ENCODE measurements around the gene FLRT1. TPM values are rescaled to one million over a fixed set of nuclear protein-coding genes. Genes with fewer than 3 reads are reported as not detected.

The FLRT1 gene
- total and polyA plus RNA-seq, 2 experiments from 2014 or later: 0.76 to 1.1 TPM

DNA sequence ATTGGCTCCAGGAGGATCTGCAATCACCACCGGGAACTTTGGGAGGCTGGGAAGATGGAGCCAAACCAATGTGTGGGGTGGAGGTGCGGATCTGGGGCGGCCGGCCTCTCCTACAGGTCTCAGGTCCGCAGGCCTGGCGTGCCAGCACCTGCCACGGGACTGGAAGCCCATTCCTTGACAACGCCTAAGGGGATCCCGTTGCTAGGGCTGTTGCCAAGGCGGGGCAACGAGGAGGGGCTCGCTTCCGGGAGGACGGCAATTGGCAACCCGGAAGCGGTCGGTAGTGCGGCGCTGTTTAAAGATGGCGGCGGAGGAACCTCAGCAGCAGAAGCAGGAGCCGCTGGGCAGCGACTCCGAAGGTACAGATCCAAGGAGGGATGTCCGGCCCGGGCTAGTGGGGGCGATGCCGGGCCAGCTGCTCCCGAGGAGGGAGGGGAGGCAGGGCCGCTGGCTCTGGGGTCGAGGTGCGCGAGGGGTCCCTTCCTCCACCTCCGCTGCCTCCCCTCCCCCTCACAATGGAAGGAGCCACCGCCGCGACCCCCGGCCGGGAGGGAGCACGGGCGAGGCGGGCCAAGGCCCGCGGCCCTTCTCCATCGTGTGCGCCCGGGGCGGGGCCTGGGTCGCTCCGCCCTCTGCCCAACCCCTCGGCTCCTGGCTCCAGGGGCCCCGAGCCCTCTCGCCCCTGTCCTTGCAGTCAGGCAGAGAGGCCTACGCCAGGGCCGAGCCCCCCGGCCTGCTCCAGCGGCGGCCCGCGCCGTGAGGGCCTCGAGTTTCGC, 49.4 kb upstream of the FLRT1 start, which contains the start of gene OTUB1:
Gene OTUB1 (plus strand): TSS at position 283 of the 776 bp plus-strand sequence. CDS start 19 bp downstream, at position 302.
- Histone ChIP-seq H3K79me2 (replicated peaks; ENCODE audit: insufficient read depth) (peaks cover 28% of the 10 kb centered on the region), H3K36me3 (ENCODE audit: insufficient read depth) (peaks cover 12% of the 10 kb centered on the region; the same call in 1 of the 2 replicates), H3F3A (replicated peaks; ENCODE audit: low read depth) (peaks cover 28% of the 10 kb centered on the region), H4K20me1 (replicated peaks; ENCODE audit: insufficient read depth) (peaks cover 10% of the 10 kb centered on the region), H3K27ac (ENCODE audit: low read depth) (peak within 1 kb of the TSS; percentile 95), H3K9me2 (ENCODE audit: insufficient read depth) (no peaks in the 10 kb centered on the region), H3K4me3 (peak within 1 kb of the TSS; percentile 79), H2AFZ (peak within 1 kb of the TSS; percentile 54), H3K4me2 (peak within 1 kb of the TSS; percentile 83), H3K27me3 (ENCODE audit: insufficient read depth) (no peaks in the 10 kb centered on the region), H3K4me1 (ENCODE audit: insufficient read depth) (peaks cover 16% of the 10 kb centered on the region)
- TF ChIP-seq, protein P1, sequence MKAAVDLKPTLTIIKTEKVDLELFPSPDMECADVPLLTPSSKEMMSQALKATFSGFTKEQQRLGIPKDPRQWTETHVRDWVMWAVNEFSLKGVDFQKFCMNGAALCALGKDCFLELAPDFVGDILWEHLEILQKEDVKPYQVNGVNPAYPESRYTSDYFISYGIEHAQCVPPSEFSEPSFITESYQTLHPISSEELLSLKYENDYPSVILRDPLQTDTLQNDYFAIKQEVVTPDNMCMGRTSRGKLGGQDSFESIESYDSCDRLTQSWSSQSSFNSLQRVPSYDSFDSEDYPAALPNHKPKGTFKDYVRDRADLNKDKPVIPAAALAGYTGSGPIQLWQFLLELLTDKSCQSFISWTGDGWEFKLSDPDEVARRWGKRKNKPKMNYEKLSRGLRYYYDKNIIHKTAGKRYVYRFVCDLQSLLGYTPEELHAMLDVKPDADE (IDR thresholded peaks at IDR 0.05): peak; percentile 72
- TF ChIP-seq, protein P2, sequence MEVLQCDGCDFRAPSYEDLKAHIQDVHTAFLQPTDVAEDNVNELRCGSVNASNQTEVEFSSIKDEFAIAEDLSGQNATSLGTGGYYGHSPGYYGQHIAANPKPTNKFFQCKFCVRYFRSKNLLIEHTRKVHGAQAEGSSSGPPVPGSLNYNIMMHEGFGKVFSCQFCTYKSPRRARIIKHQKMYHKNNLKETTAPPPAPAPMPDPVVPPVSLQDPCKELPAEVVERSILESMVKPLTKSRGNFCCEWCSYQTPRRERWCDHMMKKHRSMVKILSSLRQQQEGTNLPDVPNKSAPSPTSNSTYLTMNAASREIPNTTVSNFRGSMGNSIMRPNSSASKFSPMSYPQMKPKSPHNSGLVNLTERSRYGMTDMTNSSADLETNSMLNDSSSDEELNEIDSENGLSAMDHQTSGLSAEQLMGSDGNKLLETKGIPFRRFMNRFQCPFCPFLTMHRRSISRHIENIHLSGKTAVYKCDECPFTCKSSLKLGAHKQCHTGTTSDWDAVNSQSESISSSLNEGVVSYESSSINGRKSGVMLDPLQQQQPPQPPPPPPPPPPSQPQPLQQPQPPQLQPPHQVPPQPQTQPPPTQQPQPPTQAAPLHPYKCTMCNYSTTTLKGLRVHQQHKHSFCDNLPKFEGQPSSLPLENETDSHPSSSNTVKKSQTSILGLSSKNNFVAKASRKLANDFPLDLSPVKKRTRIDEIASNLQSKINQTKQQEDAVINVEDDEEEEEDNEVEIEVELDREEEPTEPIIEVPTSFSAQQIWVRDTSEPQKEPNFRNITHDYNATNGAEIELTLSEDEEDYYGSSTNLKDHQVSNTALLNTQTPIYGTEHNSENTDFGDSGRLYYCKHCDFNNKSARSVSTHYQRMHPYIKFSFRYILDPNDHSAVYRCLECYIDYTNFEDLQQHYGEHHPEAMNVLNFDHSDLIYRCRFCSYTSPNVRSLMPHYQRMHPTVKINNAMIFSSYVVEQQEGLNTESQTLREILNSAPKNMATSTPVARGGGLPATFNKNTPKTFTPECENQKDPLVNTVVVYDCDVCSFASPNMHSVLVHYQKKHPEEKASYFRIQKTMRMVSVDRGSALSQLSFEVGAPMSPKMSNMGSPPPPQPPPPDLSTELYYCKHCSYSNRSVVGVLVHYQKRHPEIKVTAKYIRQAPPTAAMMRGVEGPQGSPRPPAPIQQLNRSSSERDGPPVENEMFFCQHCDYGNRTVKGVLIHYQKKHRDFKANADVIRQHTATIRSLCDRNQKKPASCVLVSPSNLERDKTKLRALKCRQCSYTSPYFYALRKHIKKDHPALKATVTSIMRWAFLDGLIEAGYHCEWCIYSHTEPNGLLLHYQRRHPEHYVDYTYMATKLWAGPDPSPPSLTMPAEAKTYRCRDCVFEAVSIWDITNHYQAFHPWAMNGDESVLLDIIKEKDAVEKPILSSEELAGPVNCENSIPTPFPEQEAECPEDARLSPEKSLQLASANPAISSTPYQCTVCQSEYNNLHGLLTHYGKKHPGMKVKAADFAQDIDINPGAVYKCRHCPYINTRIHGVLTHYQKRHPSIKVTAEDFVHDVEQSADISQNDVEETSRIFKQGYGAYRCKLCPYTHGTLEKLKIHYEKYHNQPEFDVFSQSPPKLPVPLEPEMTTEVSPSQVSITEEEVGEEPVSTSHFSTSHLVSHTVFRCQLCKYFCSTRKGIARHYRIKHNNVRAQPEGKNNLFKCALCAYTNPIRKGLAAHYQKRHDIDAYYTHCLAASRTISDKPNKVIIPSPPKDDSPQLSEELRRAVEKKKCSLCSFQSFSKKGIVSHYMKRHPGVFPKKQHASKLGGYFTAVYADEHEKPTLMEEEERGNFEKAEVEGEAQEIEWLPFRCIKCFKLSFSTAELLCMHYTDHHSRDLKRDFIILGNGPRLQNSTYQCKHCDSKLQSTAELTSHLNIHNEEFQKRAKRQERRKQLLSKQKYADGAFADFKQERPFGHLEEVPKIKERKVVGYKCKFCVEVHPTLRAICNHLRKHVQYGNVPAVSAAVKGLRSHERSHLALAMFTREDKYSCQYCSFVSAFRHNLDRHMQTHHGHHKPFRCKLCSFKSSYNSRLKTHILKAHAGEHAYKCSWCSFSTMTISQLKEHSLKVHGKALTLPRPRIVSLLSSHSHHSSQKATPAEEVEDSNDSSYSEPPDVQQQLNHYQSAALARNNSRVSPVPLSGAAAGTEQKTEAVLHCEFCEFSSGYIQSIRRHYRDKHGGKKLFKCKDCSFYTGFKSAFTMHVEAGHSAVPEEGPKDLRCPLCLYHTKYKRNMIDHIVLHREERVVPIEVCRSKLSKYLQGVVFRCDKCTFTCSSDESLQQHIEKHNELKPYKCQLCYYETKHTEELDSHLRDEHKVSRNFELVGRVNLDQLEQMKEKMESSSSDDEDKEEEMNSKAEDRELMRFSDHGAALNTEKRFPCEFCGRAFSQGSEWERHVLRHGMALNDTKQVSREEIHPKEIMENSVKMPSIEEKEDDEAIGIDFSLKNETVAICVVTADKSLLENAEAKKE (CRISPR knock-in tag; IDR thresholded peaks at IDR 0.05): no peak
- TF ChIP-seq JUNB (IDR thresholded peaks at IDR 0.05; ENCODE audit: unreplicated experiment) (no peak), STAT1 (IDR thresholded peaks at IDR 0.05; ENCODE audit: unreplicated experiment) (no peak), POLR2AphosphoS5 (IDR thresholded peaks at IDR 0.05; ENCODE audit: low read depth) (peak; percentile 93), ZNF331 (CRISPR knock-in tag; IDR thresholded peaks at IDR 0.05; ENCODE audit: low read depth) (no peak), EZH2phosphoT487 (IDR thresholded peaks at IDR 0.05; ENCODE audit: unreplicated experiment) (no peak), EZH2 (IDR thresholded peaks at IDR 0.05; ENCODE audit: low read depth, unreplicated experiment) (no peak), NANOG (IDR thresholded peaks at IDR 0.05; ENCODE audit: borderline replicate concordance) (no peak), ZNF114 (CRISPR knock-in tag; IDR thresholded peaks at IDR 0.05) (no peak)
- TF ChIP-seq, protein P3, sequence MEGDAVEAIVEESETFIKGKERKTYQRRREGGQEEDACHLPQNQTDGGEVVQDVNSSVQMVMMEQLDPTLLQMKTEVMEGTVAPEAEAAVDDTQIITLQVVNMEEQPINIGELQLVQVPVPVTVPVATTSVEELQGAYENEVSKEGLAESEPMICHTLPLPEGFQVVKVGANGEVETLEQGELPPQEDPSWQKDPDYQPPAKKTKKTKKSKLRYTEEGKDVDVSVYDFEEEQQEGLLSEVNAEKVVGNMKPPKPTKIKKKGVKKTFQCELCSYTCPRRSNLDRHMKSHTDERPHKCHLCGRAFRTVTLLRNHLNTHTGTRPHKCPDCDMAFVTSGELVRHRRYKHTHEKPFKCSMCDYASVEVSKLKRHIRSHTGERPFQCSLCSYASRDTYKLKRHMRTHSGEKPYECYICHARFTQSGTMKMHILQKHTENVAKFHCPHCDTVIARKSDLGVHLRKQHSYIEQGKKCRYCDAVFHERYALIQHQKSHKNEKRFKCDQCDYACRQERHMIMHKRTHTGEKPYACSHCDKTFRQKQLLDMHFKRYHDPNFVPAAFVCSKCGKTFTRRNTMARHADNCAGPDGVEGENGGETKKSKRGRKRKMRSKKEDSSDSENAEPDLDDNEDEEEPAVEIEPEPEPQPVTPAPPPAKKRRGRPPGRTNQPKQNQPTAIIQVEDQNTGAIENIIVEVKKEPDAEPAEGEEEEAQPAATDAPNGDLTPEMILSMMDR (conservative IDR thresholded peaks at IDR 0.05; ENCODE audit: low read depth in 2 of 2): no peak
- TF ChIP-seq, protein P4, sequence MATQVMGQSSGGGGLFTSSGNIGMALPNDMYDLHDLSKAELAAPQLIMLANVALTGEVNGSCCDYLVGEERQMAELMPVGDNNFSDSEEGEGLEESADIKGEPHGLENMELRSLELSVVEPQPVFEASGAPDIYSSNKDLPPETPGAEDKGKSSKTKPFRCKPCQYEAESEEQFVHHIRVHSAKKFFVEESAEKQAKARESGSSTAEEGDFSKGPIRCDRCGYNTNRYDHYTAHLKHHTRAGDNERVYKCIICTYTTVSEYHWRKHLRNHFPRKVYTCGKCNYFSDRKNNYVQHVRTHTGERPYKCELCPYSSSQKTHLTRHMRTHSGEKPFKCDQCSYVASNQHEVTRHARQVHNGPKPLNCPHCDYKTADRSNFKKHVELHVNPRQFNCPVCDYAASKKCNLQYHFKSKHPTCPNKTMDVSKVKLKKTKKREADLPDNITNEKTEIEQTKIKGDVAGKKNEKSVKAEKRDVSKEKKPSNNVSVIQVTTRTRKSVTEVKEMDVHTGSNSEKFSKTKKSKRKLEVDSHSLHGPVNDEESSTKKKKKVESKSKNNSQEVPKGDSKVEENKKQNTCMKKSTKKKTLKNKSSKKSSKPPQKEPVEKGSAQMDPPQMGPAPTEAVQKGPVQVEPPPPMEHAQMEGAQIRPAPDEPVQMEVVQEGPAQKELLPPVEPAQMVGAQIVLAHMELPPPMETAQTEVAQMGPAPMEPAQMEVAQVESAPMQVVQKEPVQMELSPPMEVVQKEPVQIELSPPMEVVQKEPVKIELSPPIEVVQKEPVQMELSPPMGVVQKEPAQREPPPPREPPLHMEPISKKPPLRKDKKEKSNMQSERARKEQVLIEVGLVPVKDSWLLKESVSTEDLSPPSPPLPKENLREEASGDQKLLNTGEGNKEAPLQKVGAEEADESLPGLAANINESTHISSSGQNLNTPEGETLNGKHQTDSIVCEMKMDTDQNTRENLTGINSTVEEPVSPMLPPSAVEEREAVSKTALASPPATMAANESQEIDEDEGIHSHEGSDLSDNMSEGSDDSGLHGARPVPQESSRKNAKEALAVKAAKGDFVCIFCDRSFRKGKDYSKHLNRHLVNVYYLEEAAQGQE (IDR thresholded peaks at IDR 0.05; ENCODE audit: unreplicated experiment): no peak
- Mint-ChIP-seq H3K27ac (peak within 1 kb of the TSS; percentile 97), H3K4me3 (peak within 1 kb of the TSS; percentile 84), H3K9me3 (no peaks in the 10 kb centered on the region), H3K4me1 (peaks cover 25% of the 10 kb centered on the region), H3K27me3 (ENCODE audit: insufficient read depth, low read depth, poor library complexity) (peaks cover 20% of the 10 kb centered on the region), H3K36me3 (ENCODE audit: low read depth) (peaks cover 42% of the 10 kb centered on the region)
- peak; percentile 90 for ATAC-seq
- peak; percentile 99 for DNase-seq (ENCODE audit: low spot score)
